Measurements from ENCODE around the gene DYNLT1.

GRCh38 chr6:158595223-158595622 lies 49.3 kb downstream of the DYNLT1 start:
- TF ChIP-seq, protein P1, sequence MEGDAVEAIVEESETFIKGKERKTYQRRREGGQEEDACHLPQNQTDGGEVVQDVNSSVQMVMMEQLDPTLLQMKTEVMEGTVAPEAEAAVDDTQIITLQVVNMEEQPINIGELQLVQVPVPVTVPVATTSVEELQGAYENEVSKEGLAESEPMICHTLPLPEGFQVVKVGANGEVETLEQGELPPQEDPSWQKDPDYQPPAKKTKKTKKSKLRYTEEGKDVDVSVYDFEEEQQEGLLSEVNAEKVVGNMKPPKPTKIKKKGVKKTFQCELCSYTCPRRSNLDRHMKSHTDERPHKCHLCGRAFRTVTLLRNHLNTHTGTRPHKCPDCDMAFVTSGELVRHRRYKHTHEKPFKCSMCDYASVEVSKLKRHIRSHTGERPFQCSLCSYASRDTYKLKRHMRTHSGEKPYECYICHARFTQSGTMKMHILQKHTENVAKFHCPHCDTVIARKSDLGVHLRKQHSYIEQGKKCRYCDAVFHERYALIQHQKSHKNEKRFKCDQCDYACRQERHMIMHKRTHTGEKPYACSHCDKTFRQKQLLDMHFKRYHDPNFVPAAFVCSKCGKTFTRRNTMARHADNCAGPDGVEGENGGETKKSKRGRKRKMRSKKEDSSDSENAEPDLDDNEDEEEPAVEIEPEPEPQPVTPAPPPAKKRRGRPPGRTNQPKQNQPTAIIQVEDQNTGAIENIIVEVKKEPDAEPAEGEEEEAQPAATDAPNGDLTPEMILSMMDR (IDR thresholded peaks at IDR 0.05) = peak in 1 of 6 experiments; percentile 11
- no peak for TF ChIP-seq POLR2A (IDR thresholded peaks at IDR 0.05)

Data from upper lobe of left lung (tissue), 4 donors.